ENCODE results near the gene OBSL1.

GRCh38 chr2:219525533-219526232, 45.7 kb downstream of the OBSL1 start:
- TF ChIP-seq MYC (IDR thresholded peaks at IDR 0.05; ENCODE audit: low read depth, low read length) = no peak
- no peak for TF ChIP-seq CTCF (IDR thresholded peaks at IDR 0.05; ENCODE audit: extremely low read depth in 1 of 2, insufficient read depth in 1 of 2, low read depth in 1 of 2, low read length in 2 of 2)

All from endothelial cell of umbilical vein (primary cell).